HL-60 (cell line): Measurements from ENCODE around the gene PRKCE.

Experiments
- CTCF ChIP-seq: IDR thresholded peaks from one replicate; pipeline ENCODE4 v1.5.1; 2011; ENCODE audit warnings: low read length, control low read depth, inconsistent platforms; ENCODE audit not compliant: insufficient read depth
- GABPA ChIP-seq: IDR thresholded peaks from 2 replicates; pipeline ENCODE4 v1.6.1; 2012; ENCODE audit warnings: low read depth
- POLR2AphosphoS5 ChIP-seq: IDR thresholded peaks from 2 replicates; pipeline ENCODE4 v1.6.1; 2012; ENCODE audit warnings: low read depth
- SPI1 ChIP-seq: IDR thresholded peaks from 2 replicates; pipeline ENCODE4 v1.6.1; 2012; ENCODE audit warnings: low read depth, mild to moderate bottlenecking, borderline replicate concordance
- TF ChIP-seq, protein P1 (sequence below): IDR thresholded peaks from 2 replicates; pipeline ENCODE4 v1.6.1; 2012; ENCODE audit warnings: low read depth; ENCODE audit not compliant: insufficient replicate concordance

DNA sequence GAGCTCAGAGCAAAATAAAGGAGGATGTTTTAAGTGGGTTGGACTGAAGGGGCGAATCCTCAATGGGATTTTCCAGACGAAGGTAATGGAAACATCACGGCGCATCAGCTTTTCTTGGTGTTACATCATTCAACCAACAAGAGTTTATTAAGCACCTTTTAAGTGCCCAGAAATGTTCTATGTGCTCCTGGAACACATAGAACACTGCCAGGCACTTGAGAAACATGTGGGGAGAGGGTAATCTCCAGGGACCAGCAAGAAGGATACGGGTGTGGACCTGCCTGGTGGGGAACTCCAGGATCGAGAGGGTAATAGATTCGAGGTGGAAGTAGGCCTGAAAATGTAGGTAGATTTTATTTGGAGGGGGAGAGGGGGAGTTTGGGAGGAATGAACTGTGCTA is 168.6 kb downstream of the PRKCE start:
- TF ChIP-seq CTCF (no peak), POLR2AphosphoS5 (no peak), SPI1 (no peak), GABPA (no peak)
- TF ChIP-seq, protein P1, sequence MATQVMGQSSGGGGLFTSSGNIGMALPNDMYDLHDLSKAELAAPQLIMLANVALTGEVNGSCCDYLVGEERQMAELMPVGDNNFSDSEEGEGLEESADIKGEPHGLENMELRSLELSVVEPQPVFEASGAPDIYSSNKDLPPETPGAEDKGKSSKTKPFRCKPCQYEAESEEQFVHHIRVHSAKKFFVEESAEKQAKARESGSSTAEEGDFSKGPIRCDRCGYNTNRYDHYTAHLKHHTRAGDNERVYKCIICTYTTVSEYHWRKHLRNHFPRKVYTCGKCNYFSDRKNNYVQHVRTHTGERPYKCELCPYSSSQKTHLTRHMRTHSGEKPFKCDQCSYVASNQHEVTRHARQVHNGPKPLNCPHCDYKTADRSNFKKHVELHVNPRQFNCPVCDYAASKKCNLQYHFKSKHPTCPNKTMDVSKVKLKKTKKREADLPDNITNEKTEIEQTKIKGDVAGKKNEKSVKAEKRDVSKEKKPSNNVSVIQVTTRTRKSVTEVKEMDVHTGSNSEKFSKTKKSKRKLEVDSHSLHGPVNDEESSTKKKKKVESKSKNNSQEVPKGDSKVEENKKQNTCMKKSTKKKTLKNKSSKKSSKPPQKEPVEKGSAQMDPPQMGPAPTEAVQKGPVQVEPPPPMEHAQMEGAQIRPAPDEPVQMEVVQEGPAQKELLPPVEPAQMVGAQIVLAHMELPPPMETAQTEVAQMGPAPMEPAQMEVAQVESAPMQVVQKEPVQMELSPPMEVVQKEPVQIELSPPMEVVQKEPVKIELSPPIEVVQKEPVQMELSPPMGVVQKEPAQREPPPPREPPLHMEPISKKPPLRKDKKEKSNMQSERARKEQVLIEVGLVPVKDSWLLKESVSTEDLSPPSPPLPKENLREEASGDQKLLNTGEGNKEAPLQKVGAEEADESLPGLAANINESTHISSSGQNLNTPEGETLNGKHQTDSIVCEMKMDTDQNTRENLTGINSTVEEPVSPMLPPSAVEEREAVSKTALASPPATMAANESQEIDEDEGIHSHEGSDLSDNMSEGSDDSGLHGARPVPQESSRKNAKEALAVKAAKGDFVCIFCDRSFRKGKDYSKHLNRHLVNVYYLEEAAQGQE = no peak
